Esophagus squamous epithelium (tissue), 5 donors: ENCODE measurements around the gene C11orf98. TPM values are rescaled to one million over a fixed set of nuclear protein-coding genes. Genes with fewer than 3 reads are reported as not detected.
A peak's percentile ranks its signal among the peaks of the same experiment; 100 is the strongest.

Source experiments
- DNase-seq: peaks from one replicate; lab custom pipeline; 2025; lab: John Stamatoyannopoulos, UW
- H3K27ac ChIP-seq, 4 donors: fragments of 200-600 bp; sonication (generic); one replicate each; pipeline ENCODE4 v1.5.1; 2016 to 2019; ENCODE audit warnings: mild to moderate bottlenecking in 1 of 4
- H3K27me3 ChIP-seq, 4 donors: fragments of 200-600 bp; sonication (generic); 1 replicate in 3 of 4; 2 replicates in 1 of 4; pipeline versions ENCODE4 v1.5.1 to v1.6.0; 2017 to 2021; ENCODE audit warnings: antibody characterized with exemption in 1 of 4
- H3K36me3 ChIP-seq, 3 donors: fragments of 200-600 bp; sonication (generic); one replicate each; pipeline ENCODE4 v1.5.1; 2016 to 2019
- H3K4me1 ChIP-seq, 3 donors: fragments of 200-600 bp; sonication (generic); one replicate each; pipeline ENCODE4 v1.5.1; 2017 to 2019
- H3K4me3 ChIP-seq, 4 donors: fragments of 200-600 bp; sonication (generic); 1 replicate in 3 of 4; 2 replicates in 1 of 4; pipeline ENCODE4 v1.5.1; 2016 to 2019; ENCODE audit warnings: mild to moderate bottlenecking in 2 of 4, moderate library complexity in 1 of 4
- H3K9me3 ChIP-seq, 3 donors: fragments of 200-600 bp; sonication (generic); one replicate each; pipeline ENCODE4 v1.5.1; 2016 to 2019
- CTCF ChIP-seq, 6 experiments: fragments of 450-650 bp in 4 of 6; fragments of 200-600 bp in 2 of 6; sonication (generic) in 2 of 6; IDR thresholded peaks; one replicate each; pipeline ENCODE4 v1.5.1; 2016 to 2019; ENCODE audit warnings: antibody characterized with exemption in 6 of 6, mild to moderate bottlenecking in 4 of 6, moderate library complexity in 4 of 6
- POLR2A ChIP-seq, 4 donors: fragments of 450-650 bp; IDR thresholded peaks; one replicate each; pipeline ENCODE4 v1.6.1; 2017; ENCODE audit warnings: antibody characterized with exemption in 4 of 4, mild to moderate bottlenecking in 4 of 4, moderate library complexity in 3 of 4
- WGBS, 2 donors: methylation state at CpG; one replicate each; pipeline ENCODE4 v1.1.5; 2018; 5-methylcytosine and 5-hydroxymethylcytosine counted together
- intact Hi-C: fragments of 100-400 bp; cut with DNase I; formaldehyde crosslinking; loops from one replicate; pipeline ENCODE4 v1.15.0; 2022
- total RNA-seq, 4 donors: library from RNA; depleted of rRNA; stranded (reverse); fragments of >200 nt; gene quantifications; one replicate each; pipeline ENCODE4 v1.1.0, GENCODE V29; 2016
- donor health status: DM: yes; HTN: yes; CAD: no.

C11orf98 gene
- total RNA-seq, 4 donors from 2014 or later: 36.0 to 53.4 (median 43.6) TPM

GRCh38 chr11:62709247-62710000 is 44.4 kb upstream of the C11orf98 start:
- Histone ChIP-seq H3K27me3 (no peaks in the 10 kb centered on the region), H3K4me1 (peaks cover 28 to 65% (median 33%) of the 10 kb centered on the region in 3 donors), H3K27ac (peak overlapping the region; percentile 90 to 99 (median 95)), H3K36me3 (peaks cover 0 to 44% (median 5%) of the 10 kb centered on the region in 3 donors), H3K9me3 (no peaks in the 10 kb centered on the region), H3K4me3 (peak overlapping the region; percentile 36 to 68 (median 56))
- WGBS, 2 donors: 0 to 2% methylated on average over 30 to 33 of the region's 47 CpGs
- peak; percentile 94 for DNase-seq
- intact Hi-C loops: no loop called here
- TF ChIP-seq POLR2A (IDR thresholded peaks at IDR 0.05) (peak in 3 of 4 donors; percentile 6 to 76 (median 33)), CTCF (IDR thresholded peaks at IDR 0.05) (peak in 1 of 6 experiments; percentile 16)

GRCh38 chr11:62708793-62709192 is 43.8 kb upstream of the C11orf98 start:
- intact Hi-C loops: no loop called here
- H3K36me3 ChIP-seq: peaks cover 0 to 38% (median 0%) of the 10 kb centered on the region in 3 donors
- peaks cover 28 to 65% (median 33%) of the 10 kb centered on the region in 3 donors for H3K4me1 ChIP-seq
- DNase-seq: no peak
- no peak for TF ChIP-seq POLR2A (IDR thresholded peaks at IDR 0.05)
- no peak for TF ChIP-seq CTCF (IDR thresholded peaks at IDR 0.05)
- peak overlapping the region; percentile 36 to 68 (median 56) for H3K4me3 ChIP-seq
- 0% methylated on average over 1 to 6 of the region's 7 CpGs for WGBS, 2 donors
- H3K9me3 ChIP-seq: no peaks in the 10 kb centered on the region
- H3K27ac ChIP-seq: peak overlapping the region; percentile 90 to 99 (median 95)
- no peaks in the 10 kb centered on the region for H3K27me3 ChIP-seq

GRCh38 chr11:62708392-62708791 is 43.4 kb upstream of the C11orf98 start:
- intact Hi-C loops: no loop called here
- 70 to 79% methylated on average over 4 to 5 of the region's 5 CpGs for WGBS, 2 donors
- Histone ChIP-seq H3K27ac (peak overlapping the region; percentile 90 to 99 (median 95)), H3K4me1 (peaks cover 28 to 63% (median 33%) of the 10 kb centered on the region in 3 donors), H3K4me3 (peak overlapping the region in 3 of 4 donors; percentile 53 to 68 (median 60)), H3K27me3 (no peaks in the 10 kb centered on the region), H3K36me3 (peaks cover 0 to 34% (median 0%) of the 10 kb centered on the region in 3 donors), H3K9me3 (no peaks in the 10 kb centered on the region)
- no peak for TF ChIP-seq CTCF (IDR thresholded peaks at IDR 0.05)
- TF ChIP-seq POLR2A (IDR thresholded peaks at IDR 0.05): no peak
- no peak for DNase-seq

GRCh38 chr11:62707277-62707861 is 42.4 kb upstream of the C11orf98 start, which contains the start of the genes BSCL2 and GNG3:
Gene BSCL2 (minus strand): TSS chr11:62707424. CDS start chr11:62707195, 229 bp downstream.
Gene GNG3 (plus strand): TSS chr11:62707676. CDS start chr11:62708296, 620 bp downstream.
- TF ChIP-seq POLR2A (IDR thresholded peaks at IDR 0.05): no peak
- no peak for TF ChIP-seq CTCF (IDR thresholded peaks at IDR 0.05)
- DNase-seq: no peak
- Histone ChIP-seq H3K4me1 (peaks cover 28 to 58% (median 33%) of the 10 kb centered on the region in 3 donors), H3K27me3 (no peaks in the 10 kb centered on the region), H3K36me3 (peaks cover 0 to 31% (median 0%) of the 10 kb centered on the region in 3 donors), H3K9me3 (no peaks in the 10 kb centered on the region), H3K4me3 (peak within 1 kb of the TSS; percentile 57 to 76 (median 71)), H3K27ac (peak within 1 kb of the TSS; percentile 90 to 99 (median 95))
- WGBS, 2 donors: 83 to 86% methylated on average over 4 to 7 of the region's 10 CpGs
- intact Hi-C loops: no loop called here
